HG03025 (cell line): ENCODE data around the gene CLCN2.

ENCODE experiments used
- ATAC-seq: cut with Tn5 transposase; IDR thresholded peaks from one replicate; pipeline ENCODE4 v1.9.1; 2021; ENCODE audit warnings: mild to moderate bottlenecking, moderate library complexity; ENCODE audit not compliant: unreplicated experiment, low FRiP score

Gene CLCN2

DNA sequence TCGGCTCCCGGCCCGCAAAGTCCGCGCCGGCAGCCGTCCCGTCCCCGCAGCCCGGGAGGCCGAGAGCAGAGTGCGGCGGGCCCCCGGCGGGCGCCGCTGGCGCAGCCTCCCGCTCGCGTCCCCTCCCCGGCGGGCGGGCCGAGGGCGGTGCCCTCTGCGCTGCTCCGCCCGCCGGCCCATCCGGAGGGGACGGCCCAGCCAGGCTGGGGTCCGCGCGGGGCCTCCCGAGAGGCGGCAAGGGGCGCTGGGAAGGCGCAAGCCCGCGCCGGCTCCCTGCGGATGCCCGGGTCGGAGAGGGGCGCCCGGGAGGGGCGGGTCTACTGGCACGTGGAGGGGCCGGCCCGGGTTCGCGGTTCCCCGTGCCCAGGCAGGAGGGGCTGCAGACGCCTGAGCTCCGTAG lies at the start of gene CLCN2, which contains the start of gene POLR2H:
Gene CLCN2 (minus strand): TSS at position 74 of the 400 bp plus-strand sequence. CDS start 126 bp downstream, outside the sequence.
Gene POLR2H (plus strand): TSS at position 179 of the 400 bp plus-strand sequence. CDS start 1,783 bp downstream, outside the sequence.
- ATAC-seq = peak; percentile 25

DNA sequence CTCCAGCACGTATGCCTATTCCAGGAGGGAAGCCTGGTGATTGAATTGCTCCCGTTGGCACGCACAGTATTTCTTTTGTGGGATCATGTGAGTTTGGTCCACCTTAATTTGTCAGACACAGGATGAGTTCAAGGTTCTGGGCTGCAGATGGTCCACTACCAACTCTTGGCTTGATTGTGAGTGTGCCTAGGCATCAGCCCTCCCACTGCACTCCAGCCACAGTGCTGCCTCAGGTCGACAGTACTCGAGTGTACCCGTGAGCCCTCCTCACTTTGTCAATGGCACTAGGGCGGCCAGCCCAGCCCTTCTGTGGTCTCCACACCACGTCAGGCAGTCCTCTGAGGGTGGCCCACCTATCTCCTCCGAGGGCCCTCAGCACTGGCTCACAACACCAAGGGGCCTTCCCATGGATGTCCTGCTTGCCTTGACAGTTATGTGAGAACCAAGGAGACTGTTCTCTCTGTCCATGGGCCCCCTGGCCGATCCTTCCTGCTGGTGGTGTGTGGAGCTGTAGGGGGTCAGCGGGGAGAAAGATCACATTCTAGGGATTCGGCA lies 48.6 kb upstream of the CLCN2 start:
- no peak for ATAC-seq

DNA sequence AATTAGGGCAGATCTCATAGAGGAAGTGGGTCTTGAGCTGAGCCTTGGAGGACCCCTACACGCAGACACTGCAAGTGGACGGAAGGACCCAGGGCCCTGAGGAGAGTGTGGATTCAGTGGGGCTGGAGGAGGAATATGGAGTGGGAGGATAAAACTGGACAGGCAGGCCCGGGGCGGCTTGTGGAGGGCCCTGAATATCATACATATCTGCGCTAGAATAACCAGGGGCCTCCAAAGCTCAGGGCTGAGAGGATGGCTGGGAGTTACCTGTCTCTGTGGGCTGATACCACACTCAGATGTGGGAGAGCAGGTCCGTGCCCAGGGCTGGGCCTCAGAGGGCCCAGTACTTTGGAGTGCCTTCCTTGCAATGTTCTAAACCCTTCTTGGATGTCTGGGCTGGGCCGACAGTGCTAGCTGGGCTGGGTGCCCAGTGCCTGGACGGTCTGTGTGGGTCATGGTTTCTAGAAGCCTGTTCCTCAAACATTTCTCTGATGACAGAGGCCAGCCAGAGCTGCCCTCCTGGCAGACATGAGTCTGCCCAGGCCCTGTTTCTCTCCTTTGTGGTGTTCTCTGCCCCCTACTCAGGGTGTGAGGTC lies 48.0 kb upstream of the CLCN2 start:
- no peak for ATAC-seq

DNA sequence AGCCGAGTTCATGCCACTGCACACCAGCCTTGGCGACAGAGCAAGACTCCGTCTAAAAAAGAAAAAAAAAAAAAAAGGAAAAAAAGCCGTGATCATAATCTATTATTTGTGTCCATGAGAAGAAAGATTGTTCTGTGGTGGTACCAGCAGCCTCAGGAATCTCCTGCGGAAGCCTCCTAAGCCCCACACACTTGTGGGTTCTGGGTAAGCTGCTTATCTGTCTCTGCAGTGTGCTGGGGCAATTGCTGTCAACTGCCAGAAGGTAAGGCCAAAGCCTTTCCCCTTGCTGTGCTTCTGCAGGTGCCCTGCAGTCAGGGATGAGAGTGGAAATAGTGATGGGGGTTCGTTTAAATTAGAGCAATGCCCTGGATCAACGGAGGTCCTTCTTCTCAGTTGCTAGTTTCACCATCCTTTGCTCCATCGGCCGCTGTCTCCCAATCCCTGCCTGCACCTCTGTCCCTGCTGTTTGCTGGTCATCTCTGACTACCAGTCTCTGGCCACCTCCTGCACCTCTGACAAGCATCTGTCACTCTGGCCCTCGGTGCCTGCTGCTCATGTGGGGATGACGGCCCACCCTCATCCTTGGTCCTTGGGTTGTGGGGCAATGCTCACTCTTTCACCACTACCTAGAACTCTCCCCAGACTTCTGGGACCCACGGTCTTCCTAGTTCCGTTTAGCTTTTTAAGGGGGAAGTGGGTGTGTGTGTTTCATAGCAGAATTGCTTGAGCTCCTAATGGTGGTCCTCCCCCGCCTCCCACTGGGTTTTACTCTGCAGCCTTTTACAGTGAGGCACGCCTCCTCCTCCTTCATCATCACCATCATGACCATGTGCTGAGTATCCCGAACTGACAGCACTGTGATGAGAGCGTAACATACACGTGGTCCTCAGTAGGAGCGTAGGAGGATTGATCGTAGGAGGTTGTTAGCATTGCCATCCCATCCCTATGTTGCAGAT lies 43.9 kb upstream of the CLCN2 start:
- no peak for ATAC-seq

DNA sequence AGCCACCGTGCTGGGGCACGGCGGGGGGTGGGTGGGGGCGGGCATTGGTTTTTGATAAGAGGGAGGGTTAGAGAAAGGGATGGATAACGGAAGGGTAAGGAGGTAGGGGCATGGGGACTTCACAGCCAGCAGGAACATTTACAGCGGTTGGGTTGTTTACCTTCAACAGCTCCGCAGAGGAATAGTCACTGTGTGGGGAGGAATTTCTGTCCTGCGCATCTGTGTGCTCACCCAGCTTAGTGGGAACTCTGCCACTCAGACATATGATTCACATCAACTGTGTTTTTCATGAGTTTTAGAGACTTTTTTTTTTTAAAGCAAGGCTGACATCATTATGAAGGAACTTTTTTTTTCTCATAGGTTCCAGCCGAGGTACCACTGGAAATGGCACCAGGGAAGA lies 38.0 kb upstream of the CLCN2 start:
- ATAC-seq = no peak

DNA sequence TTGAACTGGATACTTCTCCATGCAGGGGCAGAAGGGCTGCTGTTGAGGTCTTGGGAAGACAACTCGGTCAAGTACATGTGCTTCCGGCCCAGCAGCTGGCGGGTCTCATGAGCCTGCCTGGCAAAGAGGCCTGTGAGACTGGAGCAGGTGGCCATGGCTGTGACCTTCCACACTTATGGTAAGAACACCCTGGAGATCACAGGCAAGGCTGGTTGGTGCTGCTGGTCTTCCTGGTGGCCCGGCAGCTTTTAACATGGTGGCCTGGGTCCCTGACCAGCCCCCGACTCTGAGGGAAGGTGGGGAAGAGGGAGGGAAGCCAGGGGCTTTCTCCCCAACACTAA lies 33.9 kb upstream of the CLCN2 start:
- ATAC-seq = no peak

DNA sequence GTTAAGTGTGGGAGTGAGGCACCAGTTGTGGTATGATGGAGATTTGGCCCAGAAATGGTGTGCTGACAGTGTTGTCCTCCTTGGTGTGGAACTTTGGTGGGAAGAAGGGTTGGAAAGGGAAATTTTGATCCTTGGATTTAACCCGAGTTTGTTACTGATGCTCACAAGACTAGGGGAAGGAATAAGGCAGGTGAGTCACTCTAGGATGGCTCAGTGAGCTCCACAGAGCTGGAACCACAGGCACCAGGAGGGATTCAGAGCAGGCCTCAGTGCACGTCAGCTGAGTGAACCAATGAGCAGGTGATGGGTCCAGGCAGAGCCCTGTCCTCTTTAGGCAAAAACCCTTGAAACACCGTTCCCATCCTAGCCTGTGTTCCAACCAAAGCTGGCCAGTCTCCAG lies 29.9 kb upstream of the CLCN2 start:
- no peak for ATAC-seq

DNA sequence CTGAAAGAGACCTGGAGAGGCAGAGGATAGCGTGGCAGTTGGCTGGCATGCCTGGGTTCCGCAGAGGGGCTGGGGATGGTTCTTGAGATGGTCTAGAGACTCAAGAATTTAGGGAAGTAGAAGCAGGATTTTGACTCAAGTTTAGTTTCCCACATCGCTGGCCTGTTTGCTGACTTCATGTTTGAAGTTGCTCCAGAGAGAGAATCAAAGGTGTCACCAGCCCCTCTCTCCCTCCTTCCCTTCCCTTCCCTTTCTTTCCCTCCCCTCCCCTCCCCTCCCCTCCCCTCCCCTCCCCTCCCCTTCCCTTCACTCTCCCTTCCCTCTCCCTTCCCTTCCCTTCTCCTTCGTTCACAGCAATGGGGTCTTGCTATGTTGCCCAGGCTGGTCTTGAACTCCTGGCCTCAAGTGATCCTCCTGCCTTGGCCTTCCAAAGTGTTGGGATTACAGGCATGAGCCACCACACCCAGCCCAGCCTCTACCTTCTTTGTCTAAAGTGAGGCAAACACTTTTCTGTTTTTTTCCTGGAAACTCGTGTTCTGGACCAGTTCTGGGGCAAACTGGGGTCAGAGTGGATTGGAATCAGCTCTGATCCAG lies 28.6 kb upstream of the CLCN2 start:
- no peak for ATAC-seq

DNA sequence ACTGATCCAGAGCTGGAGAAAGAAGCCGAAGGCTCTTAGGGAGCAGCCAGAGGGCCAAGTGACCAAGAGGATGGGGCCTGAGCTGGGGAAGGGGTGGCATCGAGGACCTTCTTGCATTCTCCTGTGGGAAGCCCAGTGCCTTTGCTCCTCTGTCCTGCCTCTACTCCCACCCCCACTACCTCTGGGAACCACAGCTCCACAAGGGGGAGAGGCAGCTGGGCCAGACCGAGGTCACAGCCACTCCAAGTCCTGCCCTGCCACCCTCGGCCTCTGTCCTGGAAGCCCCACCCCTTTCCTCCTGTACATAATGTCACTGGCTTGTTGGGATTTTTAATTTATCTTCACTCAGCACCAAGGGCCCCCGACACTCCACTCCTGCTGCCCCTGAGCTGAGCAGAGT lies 28.0 kb upstream of the CLCN2 start:
- no peak for ATAC-seq

DNA sequence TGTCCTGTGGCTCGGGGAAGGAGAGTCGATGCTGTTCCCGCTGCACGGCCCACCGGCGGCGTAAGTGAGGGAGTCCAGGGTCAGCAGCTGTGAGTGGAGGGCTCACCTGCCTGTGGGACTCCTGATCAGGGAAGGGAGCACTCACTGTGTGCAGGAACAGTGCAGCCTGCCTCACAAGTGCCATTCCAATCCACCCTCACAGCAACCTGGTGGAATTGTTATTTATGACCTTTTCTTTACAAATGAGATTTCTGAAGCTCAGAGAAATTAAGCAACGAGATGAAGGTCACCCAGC lies 27.5 kb upstream of the CLCN2 start:
- ATAC-seq = no peak

DNA sequence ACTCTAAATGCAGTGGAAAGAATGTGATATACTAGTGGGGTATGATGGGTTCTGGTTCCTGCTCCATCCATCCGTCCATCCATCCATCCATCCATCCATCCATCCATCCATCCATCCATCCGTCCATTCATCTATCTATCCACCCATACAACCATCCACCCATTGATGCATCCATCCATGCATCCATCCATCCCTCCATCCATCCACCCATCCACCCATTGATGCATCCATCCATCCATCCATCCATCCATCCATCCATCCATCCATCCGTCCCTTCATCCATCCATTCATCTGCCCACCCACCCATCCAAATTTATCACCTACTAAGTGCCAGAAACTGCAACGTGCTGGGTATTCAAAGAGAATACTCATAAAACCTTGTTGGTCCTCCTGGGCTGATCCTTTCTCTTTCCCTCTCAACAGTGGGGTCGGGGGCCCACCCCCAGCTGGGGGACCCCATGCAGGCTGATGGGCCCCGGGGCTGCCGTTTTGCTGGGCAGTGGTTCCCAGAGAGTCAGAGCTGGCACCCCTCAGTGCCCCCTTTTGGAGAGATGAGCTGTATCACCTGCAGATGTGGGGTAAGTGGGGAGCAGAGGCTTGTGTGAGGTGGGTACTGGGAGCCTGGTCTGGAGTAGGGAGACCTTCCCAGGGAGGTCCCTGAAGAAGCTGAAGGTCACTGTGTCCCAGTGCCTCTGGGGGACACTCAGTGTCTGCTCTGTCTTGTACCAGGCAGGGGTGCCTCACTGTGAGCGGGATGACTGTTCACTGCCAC lies 26.9 kb upstream of the CLCN2 start:
- no peak for ATAC-seq

DNA sequence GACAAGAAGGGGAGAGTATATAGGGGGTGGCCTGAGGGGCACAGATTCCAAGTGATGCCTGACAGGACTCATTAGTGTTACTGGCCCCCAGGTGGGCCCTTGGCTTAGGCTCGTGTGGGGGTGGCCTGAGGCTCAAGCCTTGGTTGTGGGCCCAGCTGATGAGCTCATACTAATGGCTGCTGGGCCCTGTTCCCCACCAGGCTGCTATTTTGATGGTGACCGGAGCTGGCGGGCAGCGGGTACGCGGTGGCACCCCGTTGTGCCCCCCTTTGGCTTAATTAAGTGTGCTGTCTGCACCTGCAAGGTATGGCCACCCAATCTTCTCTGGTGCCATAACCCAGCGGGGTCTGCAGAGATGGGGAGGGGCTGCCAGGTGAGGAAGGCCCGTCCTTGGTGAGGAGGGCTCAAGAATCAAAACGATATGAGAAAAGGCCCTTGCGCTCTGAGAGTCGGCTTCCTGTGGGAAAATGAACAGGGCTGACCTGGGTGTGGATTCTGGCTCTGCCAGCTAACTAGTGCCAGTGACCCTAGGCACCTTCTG lies 25.8 kb upstream of the CLCN2 start:
- ATAC-seq = no peak

DNA sequence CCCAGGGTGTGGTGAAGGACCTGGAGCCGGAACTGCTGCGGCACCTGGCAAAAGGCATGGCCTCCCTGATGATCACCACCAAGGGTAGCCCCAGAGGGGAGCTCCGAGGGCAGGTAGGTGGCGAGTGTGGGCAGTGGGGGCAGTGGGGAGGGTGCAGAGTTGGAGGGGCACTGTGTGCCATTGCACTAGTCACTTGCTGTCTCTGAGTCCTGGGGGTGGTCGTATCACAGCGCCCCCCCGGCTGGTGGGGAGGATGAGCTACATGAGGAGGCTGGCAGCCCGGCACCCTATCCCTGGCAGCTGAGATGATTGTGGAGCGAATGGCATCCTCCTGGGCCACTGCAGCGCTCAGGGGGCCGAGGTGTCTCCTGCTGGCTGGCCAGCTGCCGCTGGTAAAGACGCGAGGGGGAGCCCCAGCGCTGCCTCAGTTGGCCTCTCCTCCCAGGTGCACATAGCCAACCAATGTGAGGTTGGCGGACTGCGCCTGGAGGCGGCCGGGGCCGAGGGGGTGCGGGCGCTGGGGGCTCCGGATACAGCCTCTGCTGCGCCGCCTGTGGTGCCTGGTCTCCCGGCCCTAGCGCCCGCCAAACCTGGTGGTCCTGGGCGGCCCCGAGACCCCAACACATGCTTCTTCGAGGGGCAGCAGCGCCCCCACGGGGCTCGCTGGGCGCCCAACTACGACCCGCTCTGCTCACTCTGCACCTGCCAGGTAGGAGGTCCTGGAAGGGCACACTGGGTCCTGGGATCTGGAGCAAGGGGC lies 24.8 kb upstream of the CLCN2 start:
- ATAC-seq = no peak

DNA sequence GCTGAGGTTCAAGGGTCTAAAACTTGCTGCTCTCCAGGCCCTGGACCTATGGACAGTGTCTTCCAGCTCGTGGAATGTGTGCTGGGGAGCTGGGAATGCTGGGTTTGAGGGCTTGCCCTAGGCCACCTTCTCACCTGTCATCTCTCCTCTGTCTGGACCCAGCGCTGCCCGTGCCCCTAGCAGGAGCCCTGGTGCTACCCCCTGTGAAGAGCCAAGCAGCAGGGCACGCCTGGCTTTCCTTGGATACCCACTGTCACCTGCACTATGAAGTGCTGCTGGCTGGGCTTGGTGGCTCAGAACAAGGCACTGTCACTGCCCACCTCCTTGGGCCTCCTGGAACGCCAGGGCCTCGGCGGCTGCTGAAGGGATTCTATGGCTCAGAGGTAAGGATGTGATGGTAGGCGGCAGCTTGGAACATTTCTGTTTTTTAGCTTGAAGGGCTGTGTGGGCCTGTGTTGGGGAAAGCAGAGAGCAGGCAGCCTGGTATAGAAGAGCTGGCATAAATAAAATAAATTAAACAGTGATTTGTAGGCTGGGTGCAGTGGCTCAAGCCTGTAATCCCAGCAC lies 23.5 kb upstream of the CLCN2 start:
- no peak for ATAC-seq

DNA sequence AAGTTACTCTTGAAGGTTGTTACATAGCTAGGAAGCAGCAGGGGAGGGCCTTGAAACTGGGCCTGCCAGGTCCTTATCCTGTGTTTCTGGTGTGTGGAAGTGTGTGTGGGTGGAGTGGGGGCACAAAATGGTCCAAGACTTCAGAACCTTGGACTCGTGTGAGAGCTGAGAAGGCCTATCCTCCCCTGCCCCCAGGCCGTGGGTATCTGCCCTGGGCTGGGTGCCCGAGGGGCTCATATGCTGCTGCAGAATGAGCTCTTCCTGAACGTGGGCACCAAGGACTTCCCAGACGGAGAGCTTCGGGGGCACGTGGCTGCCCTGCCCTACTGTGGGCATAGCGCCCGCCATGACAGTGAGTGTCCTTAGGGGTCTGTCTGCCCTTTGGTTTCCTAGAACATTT lies 22.9 kb upstream of the CLCN2 start:
- ATAC-seq = no peak

DNA sequence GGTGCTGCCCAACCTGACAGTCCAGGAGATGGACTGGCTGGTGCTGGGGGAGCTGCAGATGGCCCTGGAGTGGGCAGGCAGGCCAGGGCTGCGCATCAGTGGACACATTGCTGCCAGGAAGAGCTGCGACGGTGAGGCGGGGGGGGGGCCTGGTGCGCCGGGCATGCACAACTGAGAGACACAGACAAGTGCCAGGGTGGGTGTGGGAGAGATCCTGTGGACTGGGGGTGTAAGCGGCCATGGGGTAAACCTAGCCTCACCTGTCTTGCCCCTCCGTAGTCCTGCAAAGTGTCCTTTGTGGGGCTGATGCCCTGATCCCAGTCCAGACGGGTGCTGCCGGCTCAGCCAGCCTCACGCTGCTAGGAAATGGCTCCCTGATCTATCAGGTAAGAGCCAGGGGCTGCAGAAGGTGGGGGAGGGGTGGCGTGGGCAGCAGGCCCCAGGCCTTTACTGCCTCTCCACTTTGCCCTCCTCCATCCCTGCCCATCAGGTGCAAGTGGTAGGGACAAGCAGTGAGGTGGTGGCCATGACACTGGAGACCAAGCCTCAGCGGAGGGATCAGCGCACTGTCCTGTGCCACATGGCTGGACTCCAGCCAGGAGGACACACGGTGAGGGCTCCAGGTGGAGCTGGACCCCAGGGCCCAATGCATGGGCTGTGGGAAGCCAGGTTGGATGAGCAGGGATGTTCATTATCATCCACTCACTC lies 21.8 kb upstream of the CLCN2 start:
- no peak for ATAC-seq

DNA sequence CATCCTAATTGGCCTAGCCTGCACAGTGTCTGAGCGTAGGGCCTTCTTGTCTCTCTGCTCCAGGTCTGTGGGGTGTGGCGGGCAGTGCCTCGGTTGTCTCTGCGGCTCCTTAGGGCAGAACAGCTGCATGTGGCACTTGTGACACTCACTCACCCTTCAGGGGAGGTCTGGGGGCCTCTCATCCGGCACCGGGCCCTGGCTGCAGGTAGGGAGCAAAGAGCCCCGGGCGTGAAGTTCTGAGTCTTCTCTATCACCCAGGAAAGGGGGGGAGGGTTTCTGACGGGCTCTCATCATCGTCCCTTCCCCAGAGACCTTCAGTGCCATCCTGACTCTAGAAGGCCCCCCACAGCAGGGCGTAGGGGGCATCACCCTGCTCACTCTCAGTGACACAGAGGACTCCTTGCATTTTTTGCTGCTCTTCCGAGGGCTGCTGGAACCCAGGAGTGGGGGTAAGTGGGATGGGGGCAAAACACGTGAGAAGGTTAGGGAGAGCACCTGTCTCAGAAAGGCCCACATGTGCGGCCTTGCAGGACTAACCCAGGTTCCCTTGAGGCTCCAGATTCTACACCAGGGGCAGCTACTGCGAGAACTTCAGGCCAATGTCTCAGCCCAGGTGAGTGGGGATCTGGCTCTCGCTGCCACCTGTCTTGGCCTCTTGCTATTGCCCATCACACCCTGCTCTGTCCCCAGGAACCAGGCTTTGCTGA lies 21.1 kb upstream of the CLCN2 start:
- no peak for ATAC-seq
